GM20000 (cell line): ENCODE results near the gene ANXA8L1.
"Not testable (repeated sequence)": the region's sequence is repeated elsewhere in the genome, so short reads cannot be mapped to it uniquely, and the experiment has no call there.

Experiments used
- DNase-seq: peaks from one replicate; pipeline ENCODE4 v3.0.0; 2012; ENCODE audit warnings: low spot score
- TF ChIP-seq, protein P1 (sequence below): IDR thresholded peaks from 2 replicates; pipeline ENCODE4 v1.5.1; 2012; ENCODE audit warnings: mild to moderate bottlenecking, control low read depth; ENCODE audit errors: extremely low read depth, missing control alignments

ANXA8L1 gene, protein sequence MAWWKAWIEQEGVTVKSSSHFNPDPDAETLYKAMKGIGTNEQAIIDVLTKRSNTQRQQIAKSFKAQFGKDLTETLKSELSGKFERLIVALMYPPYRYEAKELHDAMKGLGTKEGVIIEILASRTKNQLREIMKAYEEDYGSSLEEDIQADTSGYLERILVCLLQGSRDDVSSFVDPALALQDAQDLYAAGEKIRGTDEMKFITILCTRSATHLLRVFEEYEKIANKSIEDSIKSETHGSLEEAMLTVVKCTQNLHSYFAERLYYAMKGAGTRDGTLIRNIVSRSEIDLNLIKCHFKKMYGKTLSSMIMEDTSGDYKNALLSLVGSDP

DNA sequence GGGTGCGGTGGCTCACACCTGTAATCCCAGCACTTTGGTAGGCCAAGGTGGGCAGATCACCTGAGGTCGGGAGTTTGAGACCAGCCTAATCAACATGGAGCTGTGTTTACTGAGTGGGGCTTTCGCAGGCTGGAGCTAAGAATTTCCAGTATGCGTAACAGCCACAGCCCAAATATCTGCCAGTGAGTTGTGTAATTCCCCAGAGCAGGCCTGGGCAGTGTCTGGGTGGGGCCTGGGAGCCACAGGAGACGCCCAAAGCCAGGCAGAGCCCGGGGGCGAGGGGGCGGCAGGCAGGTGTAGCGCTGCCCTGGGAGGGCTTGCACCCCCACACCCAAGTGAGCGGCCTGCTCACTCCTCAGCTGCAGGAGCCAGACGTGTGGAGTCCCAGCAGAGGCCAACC lies at the start of gene ANXA8L1:
Gene ANXA8L1, plus strand, starts transcription at position 371 of the 400 bp plus-strand sequence. CDS start 76 bp downstream, outside the sequence.
- not testable (repeated sequence) for DNase-seq

DNA sequence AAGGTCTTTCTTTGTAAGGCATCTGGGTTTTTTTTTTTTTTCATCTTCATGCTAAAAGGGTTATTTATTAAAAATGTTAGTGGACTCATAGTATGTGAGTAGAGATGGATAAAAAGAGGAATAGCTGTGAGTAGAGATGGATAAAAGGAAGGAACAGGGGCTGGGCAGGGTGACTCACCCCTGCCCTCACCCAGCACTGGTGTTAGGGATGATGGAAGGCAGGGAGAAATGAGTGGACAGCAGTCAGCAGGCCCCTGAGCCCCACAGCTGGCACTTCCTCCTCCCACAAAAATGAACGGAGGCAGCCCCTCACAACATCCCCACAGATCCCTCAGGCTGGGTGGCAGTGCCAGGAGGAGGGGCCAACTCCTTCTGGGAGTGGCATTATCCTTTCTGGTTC lies 49.5 kb upstream of the ANXA8L1 start:
- no peak for DNase-seq

DNA sequence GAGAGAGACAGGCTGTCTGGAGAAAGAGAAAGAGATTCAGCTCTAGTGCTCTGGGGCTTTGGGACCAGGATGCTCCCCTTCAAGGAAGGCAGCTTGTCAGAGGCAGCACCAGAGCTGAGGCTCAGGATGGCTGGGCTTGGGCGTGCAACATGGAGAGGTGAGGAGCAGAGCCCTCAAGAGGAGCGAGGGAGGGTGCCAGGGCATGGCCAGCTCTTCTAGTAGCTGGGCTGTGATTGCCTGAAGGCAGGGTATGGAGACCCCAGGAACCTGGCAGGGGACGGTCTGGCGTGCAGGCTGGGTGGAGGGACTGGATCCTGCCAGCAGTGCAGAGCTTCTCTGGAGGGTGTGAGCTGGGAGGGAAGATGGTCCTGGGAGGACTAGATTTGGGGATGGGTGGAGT lies 48.6 kb upstream of the ANXA8L1 start:
- TF ChIP-seq, protein P1, sequence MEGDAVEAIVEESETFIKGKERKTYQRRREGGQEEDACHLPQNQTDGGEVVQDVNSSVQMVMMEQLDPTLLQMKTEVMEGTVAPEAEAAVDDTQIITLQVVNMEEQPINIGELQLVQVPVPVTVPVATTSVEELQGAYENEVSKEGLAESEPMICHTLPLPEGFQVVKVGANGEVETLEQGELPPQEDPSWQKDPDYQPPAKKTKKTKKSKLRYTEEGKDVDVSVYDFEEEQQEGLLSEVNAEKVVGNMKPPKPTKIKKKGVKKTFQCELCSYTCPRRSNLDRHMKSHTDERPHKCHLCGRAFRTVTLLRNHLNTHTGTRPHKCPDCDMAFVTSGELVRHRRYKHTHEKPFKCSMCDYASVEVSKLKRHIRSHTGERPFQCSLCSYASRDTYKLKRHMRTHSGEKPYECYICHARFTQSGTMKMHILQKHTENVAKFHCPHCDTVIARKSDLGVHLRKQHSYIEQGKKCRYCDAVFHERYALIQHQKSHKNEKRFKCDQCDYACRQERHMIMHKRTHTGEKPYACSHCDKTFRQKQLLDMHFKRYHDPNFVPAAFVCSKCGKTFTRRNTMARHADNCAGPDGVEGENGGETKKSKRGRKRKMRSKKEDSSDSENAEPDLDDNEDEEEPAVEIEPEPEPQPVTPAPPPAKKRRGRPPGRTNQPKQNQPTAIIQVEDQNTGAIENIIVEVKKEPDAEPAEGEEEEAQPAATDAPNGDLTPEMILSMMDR: no peak
- DNase-seq: no peak

More for the DNA sequence above, 49.5 kb upstream of the ANXA8L1 start:
- TF ChIP-seq, protein P1: no peak

DNA sequence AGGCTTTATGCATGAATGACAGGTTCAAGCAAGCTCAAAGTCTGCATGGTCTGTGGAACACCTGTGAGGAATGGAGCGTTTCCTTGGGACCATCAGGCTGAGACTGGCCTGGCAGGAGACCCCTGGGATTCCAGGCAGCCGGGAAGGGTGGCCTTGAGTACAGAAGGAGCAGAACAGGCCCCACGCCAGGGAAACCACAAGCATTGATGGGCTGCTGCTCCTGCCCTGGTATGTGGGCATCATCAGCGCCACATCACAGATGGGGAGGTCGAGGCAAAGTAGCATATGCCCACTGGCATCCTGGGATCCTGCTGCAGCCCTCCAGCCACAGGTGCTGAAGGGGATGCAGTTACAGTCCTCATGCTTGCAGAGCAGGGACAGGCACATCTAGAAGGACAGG lies 47.9 kb upstream of the ANXA8L1 start:
- no peak for DNase-seq
- TF ChIP-seq, protein P1: no peak

DNA sequence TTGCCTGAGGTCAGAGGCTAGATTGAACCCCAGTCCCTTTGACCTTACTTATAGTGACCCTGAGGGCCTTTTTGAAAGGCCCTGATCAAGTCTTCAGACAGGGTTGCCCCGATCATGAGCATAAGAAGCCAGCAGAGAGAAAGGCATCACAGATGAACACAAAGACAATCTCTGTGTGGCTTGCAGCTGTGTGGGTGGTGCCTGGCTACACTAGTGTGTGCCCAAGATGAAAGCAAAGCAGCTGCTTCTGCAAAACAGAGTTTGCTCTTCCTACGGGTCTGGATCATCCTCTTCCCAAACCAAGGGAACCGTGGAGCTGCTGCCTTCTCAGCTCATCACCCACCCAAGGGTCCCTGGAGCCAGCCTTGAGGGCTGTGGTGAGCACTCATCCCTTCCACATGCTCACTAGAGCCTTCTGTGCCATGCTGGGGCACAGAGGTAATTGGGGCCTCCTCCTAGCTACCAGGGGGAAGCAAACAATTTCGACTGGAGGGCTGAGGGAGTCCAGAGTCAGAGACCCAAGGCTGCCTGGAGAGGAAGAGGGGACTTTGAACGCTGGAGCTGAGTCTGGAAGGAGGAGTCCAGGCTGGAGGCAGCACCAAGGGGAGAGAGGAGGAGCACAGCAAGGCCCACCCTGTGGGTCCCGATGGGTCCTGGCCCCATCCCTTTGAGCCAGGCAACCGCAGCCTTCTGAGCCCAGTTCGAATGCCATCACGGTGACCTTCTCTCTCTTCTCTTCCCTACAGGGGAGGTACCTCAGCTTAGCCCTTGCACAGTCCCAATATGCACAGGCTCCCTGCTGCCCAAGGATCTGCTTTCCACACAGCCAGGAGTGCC lies 46.5 kb upstream of the ANXA8L1 start:
- TF ChIP-seq, protein P1: no peak
- DNase-seq: no peak

DNA sequence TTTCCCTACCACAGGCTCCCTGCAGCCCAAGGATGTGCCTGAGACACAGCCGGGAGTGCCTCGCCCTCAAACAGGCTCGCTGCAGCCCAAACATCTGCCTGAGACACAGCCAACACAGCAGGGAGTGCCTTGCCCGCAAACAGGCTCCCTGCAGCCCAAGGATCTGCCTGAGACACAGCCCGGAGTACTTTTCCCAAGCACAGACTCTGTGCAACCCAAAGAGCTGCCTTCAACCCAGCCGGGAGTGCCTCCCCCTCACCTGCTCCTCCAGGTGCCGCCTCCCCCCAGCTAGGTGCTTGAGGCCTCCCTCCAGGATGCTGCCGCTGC lies 45.9 kb upstream of the ANXA8L1 start:
- DNase-seq: no peak
- TF ChIP-seq, protein P1: no peak

DNA sequence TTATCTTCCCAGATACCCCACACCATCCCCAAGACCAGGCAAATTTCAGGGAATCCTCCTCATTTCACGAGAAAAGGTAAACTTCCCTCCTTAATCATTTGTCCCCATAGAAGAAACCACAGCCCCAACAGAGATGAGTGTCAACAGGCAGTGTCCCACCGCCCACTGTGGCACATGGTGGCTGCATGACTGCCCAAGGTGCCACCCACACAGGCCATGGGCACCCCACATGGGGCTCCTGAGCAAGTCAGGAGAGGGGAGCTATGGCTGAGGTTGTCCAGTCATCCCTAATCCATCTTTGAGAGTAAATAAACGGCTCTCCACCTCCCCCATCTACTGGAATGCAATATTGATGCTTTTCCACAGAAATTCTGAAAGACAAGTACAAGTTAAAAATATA lies 44.7 kb upstream of the ANXA8L1 start:
- no peak for DNase-seq
- TF ChIP-seq, protein P1: no peak

DNA sequence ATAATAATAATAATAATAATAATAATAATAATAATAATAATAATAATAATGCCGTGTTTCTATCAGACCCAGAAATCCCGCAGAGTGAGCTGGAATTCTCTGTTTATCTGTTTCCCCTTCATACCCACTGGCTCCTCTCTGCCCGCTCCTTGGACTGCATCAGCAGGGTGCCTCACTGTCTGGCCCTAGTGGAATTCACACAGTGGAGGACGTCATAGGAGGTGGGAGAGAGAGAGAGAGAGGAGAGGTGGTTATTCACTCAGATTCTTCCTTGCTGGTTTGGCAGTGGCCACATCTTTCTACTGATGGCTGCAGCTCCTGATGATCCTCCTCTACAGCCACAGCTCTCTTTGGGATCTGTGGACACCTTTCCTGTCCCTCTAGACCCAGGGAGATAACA lies 10.1 kb upstream of the ANXA8L1 start:
- not testable (repeated sequence) for DNase-seq

DNA sequence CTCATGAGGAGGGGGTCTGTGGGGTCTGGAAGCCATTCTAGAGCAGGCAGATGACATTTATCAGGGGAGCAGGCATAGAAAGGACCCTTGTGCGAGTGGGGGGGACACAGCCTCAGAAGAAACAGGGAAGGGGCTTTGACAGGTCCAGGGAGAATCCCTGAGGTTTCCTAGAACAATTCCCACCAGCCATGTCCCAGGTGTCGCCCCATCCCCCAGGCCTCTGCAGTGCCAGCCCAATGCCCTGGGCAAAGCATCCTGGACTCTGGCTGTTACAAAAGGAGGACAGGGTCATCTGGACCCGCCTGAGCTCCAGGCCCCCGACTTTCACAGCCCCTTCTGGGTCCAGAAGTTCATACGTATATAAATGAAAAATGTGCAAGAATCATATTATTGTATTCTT lies 8.4 kb upstream of the ANXA8L1 start:
- DNase-seq: not testable (repeated sequence)

DNA sequence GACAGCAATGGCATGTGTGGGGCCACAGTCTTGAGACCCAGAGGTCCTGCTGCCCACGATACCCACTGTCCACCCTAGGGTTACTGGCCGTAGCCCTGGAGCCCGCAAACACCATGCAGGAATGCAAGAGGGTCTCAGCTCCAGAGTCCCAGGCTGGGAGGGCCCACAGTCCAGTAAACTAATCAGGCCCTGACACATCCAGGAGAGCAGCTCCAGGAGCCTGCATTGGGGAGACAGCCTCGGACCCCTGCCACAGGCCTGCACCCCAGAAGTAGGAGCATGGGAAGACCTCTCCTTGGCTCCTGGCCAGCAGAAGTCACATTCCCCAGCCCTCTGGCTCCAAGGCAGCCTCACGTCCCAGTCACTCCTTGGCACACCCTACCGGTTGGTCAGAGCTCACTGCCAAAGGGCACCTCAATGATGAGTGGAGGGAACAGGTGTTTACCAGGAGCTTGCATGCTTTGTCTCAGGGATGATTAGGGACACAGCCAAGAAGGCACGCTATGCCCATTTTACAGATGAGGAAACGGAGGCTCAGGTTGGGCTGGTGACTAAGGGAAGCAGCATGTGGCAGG lies 7.8 kb upstream of the ANXA8L1 start:
- DNase-seq: not testable (repeated sequence)

DNA sequence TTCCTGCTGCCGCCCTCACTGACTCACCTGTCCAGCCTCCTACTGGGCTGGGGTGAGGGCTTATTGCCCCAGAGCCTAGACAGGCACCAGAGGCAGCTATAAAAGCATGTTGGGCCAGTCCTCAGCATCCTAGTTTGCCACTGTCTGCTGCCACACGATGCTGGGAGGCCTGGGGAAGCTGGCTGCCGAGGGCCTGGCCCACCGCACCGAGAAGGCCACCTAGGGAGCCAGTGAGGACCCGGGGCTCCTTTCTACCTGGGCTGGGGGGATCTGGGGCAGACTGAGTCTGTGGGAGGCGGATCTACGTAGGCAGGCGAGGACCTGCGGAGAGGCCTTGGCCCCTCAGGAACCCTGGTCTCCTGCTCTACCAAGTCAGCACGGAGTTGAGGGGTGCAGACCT lies 6.6 kb upstream of the ANXA8L1 start:
- DNase-seq: not testable (repeated sequence)

DNA sequence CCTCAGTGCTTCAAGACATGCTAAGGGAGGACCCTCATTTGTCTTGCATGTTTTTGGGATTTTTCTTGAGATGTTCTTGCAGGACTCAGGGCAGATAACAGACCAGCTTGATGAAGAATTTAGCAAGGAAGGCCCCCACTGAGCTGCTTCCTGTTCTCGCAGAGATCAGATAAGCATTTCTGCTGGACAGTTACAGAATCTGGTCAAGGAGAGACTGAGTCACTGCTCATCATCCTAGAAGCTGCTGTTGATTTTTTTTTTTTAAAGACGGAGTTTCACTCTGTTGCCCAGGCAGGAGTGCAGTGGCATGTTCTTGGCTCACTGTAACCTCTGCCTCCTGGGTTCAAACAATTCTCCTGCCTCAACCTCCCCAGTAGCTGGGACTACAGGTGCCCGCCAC lies 1.2 kb upstream of the ANXA8L1 start:
- not testable (repeated sequence) for DNase-seq
